T-helper 2 cell treated with Interferon-gamma antibody and Interleukin-4, amounts not matched to agents 5 μg/mL and 100 μg/mL, for 36 hours (primary cell): Measurements from ENCODE around the gene MACROH2A1.

Source experiments
- DNase-seq: peaks from one replicate; pipeline ENCODE4 v3.0.0; 2021; ENCODE audit warnings: low spot score
- H3K27ac Mint-ChIP-seq: one replicate; pipeline ENCODE4 v1.8.0; 2021; ENCODE audit warnings: mild to moderate bottlenecking, mixed read lengths
- H3K27me3 Mint-ChIP-seq: one replicate; pipeline ENCODE4 v1.8.0; 2021; ENCODE audit warnings: low read depth, mixed read lengths
- H3K36me3 Mint-ChIP-seq: one replicate; pipeline ENCODE4 v1.8.0; 2021; ENCODE audit warnings: low read depth, mixed read lengths
- H3K4me1 Mint-ChIP-seq: one replicate; pipeline ENCODE4 v1.8.0; 2021; ENCODE audit warnings: low read depth, mixed read lengths
- H3K4me3 Mint-ChIP-seq: one replicate; pipeline ENCODE4 v1.8.0; 2022; ENCODE audit warnings: mild to moderate bottlenecking, moderate library complexity, mixed read lengths
- H3K9me3 Mint-ChIP-seq: one replicate; pipeline ENCODE4 v1.8.0; 2021; ENCODE audit warnings: mixed read lengths

MACROH2A1 gene

DNA sequence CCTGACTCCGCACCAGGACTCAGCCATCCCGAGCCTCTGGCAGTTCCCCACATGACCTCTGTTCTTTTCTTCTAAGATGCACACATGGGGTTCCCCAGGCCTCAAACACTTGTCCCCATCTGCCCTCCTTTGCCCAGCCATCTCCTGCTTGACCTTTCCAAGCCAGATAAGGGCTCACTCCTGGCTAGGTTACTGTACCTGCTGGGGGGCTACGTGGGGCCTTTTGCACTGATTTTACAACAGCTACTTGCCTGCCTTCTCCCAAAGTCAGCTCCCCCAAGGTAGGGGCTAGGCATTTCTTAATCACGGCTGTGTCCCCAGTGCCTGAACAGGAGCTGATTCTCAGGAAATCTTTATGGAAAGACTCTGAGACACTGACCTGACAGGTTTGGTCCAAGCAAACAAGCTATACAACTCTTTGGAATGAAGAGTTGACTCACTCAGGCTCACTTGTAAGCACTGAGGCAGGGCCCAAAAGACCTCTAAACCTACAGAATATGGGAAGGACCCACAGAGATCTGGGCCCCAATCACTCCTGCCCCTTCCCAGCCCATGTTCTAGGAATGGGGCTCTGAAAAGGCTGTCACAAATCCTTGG is 2.5 kb downstream of the MACROH2A1 start:
- peak overlapping the region; percentile 32 for H3K27ac Mint-ChIP-seq
- H3K27me3 Mint-ChIP-seq = peaks cover 3% of the 10 kb centered on the region
- H3K4me1 Mint-ChIP-seq = peaks cover 66% of the 10 kb centered on the region
- DNase-seq = no peak
- H3K9me3 Mint-ChIP-seq = no peaks in the 10 kb centered on the region
- peak overlapping the region; percentile 93 for H3K4me3 Mint-ChIP-seq
- H3K36me3 Mint-ChIP-seq = peaks cover 33% of the 10 kb centered on the region

DNA sequence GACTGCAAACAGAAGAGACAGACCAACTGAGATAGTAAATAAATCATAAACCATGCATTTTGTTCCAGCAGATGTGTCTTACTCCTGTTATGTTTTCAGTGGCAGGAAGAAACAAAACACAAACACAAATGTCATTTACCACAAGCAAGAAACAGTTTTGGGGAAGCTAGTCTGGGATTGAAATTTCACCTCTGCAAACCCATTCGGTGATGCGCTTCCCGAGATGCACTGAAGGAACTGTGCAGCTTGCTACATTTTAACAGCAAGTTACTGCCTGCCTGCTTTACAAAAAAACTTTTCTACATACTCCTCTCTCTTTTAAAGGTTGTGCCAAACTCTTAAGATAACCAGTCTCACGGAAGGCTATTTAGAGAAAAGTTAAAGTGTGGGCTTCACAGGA is 3.2 kb downstream of the MACROH2A1 start:
- H3K4me1 Mint-ChIP-seq = peaks cover 69% of the 10 kb centered on the region
- H3K4me3 Mint-ChIP-seq = peak overlapping the region; percentile 21
- H3K9me3 Mint-ChIP-seq = no peaks in the 10 kb centered on the region
- H3K36me3 Mint-ChIP-seq = peaks cover 35% of the 10 kb centered on the region
- H3K27me3 Mint-ChIP-seq = peaks cover 3% of the 10 kb centered on the region
- DNase-seq = no peak
- peak overlapping the region; percentile 0 for H3K27ac Mint-ChIP-seq

DNA sequence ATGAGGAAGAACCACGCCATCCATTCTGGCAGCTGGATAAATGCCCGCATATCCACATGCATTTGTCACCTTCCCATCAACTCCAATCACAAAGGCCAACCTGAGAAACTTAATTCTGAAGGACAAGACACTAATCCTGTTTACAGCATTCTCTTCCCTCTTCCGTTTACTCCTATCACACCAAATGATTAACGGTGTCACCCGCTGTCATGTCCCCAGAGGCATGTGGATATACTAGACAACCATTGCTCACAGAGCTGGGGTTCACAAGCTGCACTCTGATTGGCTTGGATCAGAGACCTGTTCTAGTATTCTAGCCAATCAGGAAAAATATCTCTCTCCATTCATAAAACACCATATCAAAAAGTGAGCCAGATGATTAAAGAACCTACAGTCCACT is 3.6 kb downstream of the MACROH2A1 start:
- Mint-ChIP-seq H3K27me3 (peaks cover under 1% of the 10 kb centered on the region), H3K36me3 (peaks cover 35% of the 10 kb centered on the region), H3K4me3 (peak overlapping the region; percentile 21), H3K27ac (peak overlapping the region; percentile 0), H3K9me3 (no peaks in the 10 kb centered on the region), H3K4me1 (peaks cover 68% of the 10 kb centered on the region)
- DNase-seq = no peak

DNA sequence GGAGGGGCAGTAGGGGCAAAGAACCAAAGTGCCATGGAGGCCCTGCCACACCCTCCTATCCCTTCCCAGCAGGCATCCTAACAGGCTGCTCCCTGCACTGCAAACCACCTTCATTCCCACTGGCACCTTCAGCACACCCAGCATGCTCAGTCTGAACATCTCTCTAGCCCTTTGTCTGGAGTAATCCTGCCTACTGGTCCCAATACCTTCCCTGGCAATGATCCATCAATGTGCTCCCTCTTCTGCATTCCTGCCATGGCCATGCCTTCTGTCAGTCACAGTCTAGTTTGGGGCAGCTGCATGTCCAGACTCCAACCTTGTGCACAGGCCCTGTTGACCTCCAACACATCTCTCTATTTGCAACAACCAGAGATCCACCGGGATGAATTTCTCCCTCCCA is 4.9 kb downstream of the MACROH2A1 start:
- no peak for DNase-seq
- Mint-ChIP-seq H3K36me3 (peaks cover 37% of the 10 kb centered on the region), H3K27ac (peak overlapping the region; percentile 3), H3K4me1 (peaks cover 61% of the 10 kb centered on the region), H3K9me3 (no peaks in the 10 kb centered on the region), H3K4me3 (no peak overlapping the region), H3K27me3 (no peaks in the 10 kb centered on the region)

DNA sequence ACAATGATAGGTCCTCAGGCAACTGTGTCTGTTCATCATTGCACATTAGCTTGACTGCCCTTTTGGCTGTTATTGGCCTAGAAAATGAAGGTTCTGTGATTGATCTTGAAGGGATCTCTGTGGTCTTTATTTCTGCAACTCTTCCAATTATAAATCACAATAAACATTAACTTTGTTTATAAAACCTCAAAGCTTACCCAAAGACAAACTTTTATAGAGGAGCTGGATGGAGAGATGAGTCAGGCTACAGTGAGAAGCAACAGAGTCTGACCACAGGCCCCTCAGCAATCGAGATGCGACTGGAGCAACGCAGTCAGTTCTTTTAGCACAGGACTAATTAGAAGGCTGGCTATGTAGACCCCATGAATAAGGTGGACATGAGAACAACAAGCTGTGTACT is 5.3 kb downstream of the MACROH2A1 start:
- H3K36me3 Mint-ChIP-seq = peaks cover 37% of the 10 kb centered on the region
- no peaks in the 10 kb centered on the region for H3K9me3 Mint-ChIP-seq
- H3K27ac Mint-ChIP-seq = no peak overlapping the region
- no peaks in the 10 kb centered on the region for H3K27me3 Mint-ChIP-seq
- H3K4me3 Mint-ChIP-seq = no peak overlapping the region
- DNase-seq = no peak
- H3K4me1 Mint-ChIP-seq = peaks cover 61% of the 10 kb centered on the region

DNA sequence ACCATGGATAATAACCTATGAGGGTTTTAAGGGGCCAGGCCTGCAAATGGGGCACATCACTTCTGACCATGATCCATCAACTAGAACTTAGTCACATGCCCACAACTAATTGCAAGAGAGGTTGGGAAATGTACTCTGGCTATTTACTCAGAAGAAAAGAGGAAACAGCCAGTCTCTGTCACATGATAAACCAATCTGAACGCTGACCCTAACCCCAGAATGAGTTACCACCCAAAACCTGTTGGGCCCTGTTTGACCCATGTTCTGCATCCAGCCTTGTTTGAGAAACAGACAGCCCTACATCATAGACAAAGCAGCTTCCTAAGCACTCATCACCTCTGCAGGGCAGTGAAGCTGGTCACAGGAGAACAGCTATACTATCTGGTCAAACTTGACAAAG is 5.8 kb downstream of the MACROH2A1 start:
- Mint-ChIP-seq H3K36me3 (peaks cover 40% of the 10 kb centered on the region), H3K27ac (peak overlapping the region; percentile 18), H3K9me3 (no peaks in the 10 kb centered on the region), H3K4me3 (no peak overlapping the region), H3K4me1 (peaks cover 64% of the 10 kb centered on the region), H3K27me3 (no peaks in the 10 kb centered on the region)
- no peak for DNase-seq

DNA sequence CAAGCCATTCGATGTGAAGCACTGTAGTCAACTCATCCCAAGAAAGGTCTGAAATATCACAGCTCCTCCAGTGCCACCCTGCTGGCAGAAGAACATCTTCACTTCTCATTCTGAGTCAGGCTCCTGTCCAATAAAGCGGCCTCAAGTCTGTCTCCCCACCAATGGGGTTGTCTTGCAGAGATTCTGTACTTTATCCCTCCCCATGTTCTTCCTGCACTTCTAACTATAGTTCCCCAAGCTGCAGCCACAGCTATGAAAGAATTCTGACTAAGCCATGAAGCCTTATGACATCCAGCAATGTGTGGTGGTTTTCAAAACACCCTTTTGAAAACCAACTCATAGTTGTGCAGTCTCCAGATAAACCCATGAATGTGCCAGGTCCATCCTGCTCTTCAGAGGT is 6.8 kb downstream of the MACROH2A1 start:
- Mint-ChIP-seq H3K4me3 (no peak overlapping the region), H3K27ac (peak overlapping the region; percentile 72), H3K36me3 (peaks cover 44% of the 10 kb centered on the region), H3K9me3 (no peaks in the 10 kb centered on the region), H3K27me3 (no peaks in the 10 kb centered on the region), H3K4me1 (peaks cover 58% of the 10 kb centered on the region)
- no peak for DNase-seq

DNA sequence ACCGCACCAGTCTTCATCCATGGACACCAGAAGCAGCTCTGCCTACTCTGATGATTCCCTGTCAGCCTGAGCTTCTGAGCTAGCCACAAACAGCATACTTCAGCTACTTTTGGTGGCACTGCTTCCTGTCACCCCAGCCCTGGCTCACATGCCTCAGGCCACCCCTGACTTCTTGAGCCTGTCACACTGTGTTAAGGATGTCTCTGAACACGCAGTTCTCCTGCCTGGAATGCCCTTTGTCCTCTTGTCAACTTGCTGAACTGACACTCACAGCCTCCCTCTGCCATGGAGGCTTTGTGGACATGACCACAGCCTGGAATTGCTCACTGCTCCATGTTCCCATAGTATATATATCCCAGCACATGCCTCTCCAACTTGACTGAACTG is 7.2 kb downstream of the MACROH2A1 start:
- Mint-ChIP-seq H3K27me3 (no peaks in the 10 kb centered on the region), H3K9me3 (no peaks in the 10 kb centered on the region), H3K4me3 (peak overlapping the region; percentile 16), H3K4me1 (peaks cover 58% of the 10 kb centered on the region), H3K27ac (peak overlapping the region; percentile 72), H3K36me3 (peaks cover 44% of the 10 kb centered on the region)
- DNase-seq = no peak

DNA sequence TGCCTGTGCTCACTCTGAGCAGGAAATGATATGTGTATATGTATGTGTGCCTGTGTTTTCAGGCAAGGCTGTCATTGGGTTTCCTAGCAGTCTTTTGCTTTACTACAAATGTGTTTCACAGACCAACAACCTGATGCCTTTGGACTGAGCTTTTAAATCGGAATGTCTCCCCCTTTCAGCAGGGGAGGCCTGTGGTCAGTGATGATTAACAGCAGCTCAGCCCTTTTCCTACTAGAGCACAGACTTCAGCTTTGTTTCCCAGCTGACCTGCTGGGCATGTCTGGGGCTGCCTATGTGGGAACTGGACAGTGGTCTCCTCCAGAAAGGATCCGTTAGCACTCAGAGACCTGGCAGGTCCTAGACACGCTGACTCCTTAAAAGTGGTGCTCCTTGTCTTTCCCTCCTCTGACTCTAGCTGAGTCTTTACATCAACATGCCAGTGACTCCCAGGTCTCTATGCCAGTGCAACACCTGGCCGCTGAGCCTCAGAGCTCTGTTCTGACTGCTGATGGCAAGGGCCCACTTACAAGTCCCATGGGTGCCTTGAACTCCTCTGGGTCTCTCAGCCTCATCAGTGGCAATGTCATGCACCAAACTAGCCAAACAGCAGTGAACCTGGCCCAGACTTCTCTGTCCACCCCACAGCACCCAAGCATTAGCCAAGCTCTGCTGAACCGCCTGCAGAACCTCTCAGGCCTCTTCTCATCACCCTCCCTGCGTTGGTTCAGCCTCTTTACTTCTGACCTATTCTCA is 7.7 kb downstream of the MACROH2A1 start:
- Mint-ChIP-seq H3K4me3 (peak overlapping the region; percentile 16), H3K4me1 (peaks cover 55% of the 10 kb centered on the region), H3K27me3 (no peaks in the 10 kb centered on the region), H3K36me3 (peaks cover 50% of the 10 kb centered on the region), H3K9me3 (no peaks in the 10 kb centered on the region), H3K27ac (peak overlapping the region; percentile 72)
- DNase-seq = no peak

DNA sequence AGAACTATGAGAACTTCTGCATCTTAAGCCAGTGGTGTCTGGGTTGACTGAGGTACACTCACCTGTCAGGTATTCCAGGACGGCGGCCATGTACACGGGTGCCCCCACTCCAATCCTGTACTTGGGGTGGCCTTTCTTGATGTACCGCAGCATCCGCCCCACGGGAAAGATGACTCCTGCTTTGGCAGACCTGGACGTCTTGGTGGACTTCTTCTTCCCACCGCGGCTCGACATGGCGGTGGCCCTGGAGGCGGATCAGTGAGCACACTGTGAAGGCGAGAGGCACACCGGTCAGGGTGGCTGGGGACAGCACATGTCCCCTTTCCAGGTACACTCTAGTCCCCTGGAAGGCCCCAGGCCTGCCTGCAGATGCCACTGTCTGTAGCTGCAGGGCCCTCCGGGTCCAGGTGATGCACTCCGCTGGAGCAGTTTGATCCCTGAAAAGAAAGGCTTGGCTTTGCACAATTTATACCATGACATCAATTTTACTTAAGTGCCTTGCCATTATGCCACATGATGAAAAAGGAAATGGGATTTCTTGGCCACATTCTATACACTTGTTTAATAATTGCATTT is 10.1 kb downstream of the MACROH2A1 start:
- Mint-ChIP-seq H3K36me3 (peaks cover 56% of the 10 kb centered on the region), H3K27me3 (no peaks in the 10 kb centered on the region), H3K9me3 (no peaks in the 10 kb centered on the region), H3K4me1 (peaks cover 38% of the 10 kb centered on the region), H3K27ac (no peak overlapping the region), H3K4me3 (no peak overlapping the region)
- DNase-seq = no peak

DNA sequence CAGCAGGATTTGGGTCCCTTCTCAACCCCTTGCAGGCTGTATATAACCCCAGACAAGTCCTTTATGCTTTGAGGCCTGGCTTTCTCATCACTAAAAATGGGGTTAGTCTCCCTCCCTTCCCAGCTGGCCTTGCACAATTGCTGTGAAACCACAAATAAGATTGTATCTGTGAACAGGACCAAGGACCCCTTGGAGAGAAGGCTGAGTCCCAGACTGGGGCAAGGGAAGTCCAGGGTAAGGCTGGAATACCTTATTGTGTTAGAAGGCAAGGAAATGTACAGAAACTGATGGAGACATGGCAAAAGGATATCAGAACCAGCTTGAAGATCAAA is 11.4 kb downstream of the MACROH2A1 start:
- H3K27me3 Mint-ChIP-seq = no peaks in the 10 kb centered on the region
- H3K4me3 Mint-ChIP-seq = no peak overlapping the region
- H3K27ac Mint-ChIP-seq = peak overlapping the region; percentile 41
- H3K9me3 Mint-ChIP-seq = no peaks in the 10 kb centered on the region
- H3K4me1 Mint-ChIP-seq = peaks cover 28% of the 10 kb centered on the region
- peaks cover 59% of the 10 kb centered on the region for H3K36me3 Mint-ChIP-seq
- DNase-seq = no peak

DNA sequence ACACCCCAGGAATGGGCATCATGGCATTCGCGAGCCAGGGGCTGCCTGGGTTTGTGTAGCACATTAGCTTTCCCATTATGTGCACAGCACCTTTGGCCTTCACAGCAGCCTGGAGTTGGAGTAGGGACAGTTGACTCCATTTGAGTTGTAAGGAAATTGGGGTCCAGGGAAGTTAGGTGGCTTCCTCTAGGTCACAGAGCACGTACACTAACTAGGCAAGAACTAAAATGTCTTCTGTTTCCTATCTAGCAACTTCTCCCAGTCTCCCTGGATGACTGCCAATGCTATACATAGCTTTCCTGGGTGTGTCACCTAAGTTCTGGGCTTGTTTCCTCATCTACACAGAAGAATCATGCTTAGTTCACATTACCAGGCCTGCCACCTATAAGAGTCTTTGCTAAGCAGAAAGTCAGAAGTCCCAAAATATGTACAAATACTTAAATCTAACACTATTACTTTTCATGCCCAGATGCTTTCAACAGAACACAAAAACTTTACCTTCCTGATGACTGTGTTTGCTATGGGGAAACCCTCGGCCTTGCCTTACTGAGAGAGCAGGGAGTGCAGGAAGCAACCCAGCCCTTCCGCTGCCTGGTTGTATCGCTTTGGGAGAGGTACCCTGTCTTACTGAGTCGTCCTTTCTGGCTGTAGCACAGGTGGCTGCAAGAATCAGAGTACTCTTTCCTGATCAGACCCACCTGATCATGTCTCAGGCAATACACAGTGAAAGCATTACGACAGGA is 12.0 kb downstream of the MACROH2A1 start:
- Mint-ChIP-seq H3K9me3 (no peaks in the 10 kb centered on the region), H3K4me3 (no peak overlapping the region), H3K36me3 (peaks cover 60% of the 10 kb centered on the region), H3K27ac (peak overlapping the region; percentile 42), H3K27me3 (no peaks in the 10 kb centered on the region), H3K4me1 (peaks cover 25% of the 10 kb centered on the region)
- no peak for DNase-seq

DNA sequence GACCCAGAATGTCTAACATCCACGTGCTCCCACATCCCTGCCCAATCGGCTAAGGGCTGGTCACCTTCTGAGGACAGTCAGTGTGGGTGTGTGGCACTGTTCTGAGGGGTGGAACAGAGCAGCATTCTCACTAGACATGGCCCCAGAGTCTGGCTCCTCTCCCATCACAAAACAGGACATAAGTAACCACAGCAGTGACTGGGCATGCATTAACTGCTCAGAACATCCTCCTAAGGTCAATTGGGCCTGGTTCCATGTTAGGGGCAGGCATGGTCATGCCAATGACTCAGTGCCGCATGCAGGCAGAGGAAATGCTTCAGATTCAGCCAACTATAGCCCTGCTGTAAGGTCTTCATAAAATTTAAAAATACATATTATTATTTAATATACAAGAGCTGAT is 12.9 kb downstream of the MACROH2A1 start:
- H3K4me1 Mint-ChIP-seq = peaks cover 17% of the 10 kb centered on the region
- no peaks in the 10 kb centered on the region for H3K27me3 Mint-ChIP-seq
- no peak for DNase-seq
- no peak overlapping the region for H3K27ac Mint-ChIP-seq
- no peaks in the 10 kb centered on the region for H3K9me3 Mint-ChIP-seq
- H3K4me3 Mint-ChIP-seq = no peak overlapping the region
- peaks cover 58% of the 10 kb centered on the region for H3K36me3 Mint-ChIP-seq

DNA sequence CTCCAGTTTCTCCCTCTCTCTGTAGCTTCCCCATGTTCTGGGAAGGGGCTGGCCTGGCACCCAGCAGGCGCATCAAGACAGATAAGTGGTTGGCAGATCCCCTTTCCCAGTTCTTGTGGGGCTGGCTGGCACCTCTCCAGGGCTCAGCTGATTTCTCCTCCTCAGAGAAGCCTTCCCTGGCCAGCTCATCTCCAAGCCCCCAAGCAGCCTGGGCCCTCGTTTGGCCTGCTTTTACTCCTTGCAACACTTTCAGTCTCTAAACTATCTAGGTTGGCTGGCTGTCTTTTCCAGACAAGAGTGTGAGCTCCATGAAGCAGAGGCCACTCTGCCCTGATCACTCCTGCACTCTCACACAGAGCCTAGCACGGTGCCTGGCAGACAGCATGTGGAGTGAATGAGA is 13.5 kb downstream of the MACROH2A1 start:
- no peak for DNase-seq
- H3K27me3 Mint-ChIP-seq = no peaks in the 10 kb centered on the region
- peaks cover 22% of the 10 kb centered on the region for H3K4me1 Mint-ChIP-seq
- no peak overlapping the region for H3K27ac Mint-ChIP-seq
- no peaks in the 10 kb centered on the region for H3K9me3 Mint-ChIP-seq
- H3K36me3 Mint-ChIP-seq = peaks cover 62% of the 10 kb centered on the region
- H3K4me3 Mint-ChIP-seq = no peak overlapping the region
